Adipose tissue (tissue), 3 donors: Measurements from ENCODE around the gene CST7. TPM values are rescaled to one million over a fixed set of nuclear protein-coding genes. Genes with fewer than 3 reads are reported as not detected.

Experiments
- H3K27ac ChIP-seq: one replicate; pipeline ENCODE4 v1.5.1; 2013; ENCODE audit warnings: low read depth, low read length
- WGBS, 3 donors: extraction: QIAGEN DNeasy Blood & Tissue Kit; methylation state at CpG; one replicate each; pipeline ENCODE4 v1.1.7; 2013; 5-methylcytosine and 5-hydroxymethylcytosine counted together
- polyA plus RNA-seq, 3 donors: library from polyadenylated mRNA; stranded (reverse); fragments of 200-250 nt; gene quantifications; one replicate each; pipeline ENCODE4 v1.2.3, GENCODE V29; 2013
- donor health status: healthy with polysubstance abuse.
- donor health status: Bipolar disorder and iron deficiency.
- donor health status: healthy.

Gene CST7
- polyA plus RNA-seq, 3 donors: 1.2 to 35.0 (median 30.4) TPM

DNA sequence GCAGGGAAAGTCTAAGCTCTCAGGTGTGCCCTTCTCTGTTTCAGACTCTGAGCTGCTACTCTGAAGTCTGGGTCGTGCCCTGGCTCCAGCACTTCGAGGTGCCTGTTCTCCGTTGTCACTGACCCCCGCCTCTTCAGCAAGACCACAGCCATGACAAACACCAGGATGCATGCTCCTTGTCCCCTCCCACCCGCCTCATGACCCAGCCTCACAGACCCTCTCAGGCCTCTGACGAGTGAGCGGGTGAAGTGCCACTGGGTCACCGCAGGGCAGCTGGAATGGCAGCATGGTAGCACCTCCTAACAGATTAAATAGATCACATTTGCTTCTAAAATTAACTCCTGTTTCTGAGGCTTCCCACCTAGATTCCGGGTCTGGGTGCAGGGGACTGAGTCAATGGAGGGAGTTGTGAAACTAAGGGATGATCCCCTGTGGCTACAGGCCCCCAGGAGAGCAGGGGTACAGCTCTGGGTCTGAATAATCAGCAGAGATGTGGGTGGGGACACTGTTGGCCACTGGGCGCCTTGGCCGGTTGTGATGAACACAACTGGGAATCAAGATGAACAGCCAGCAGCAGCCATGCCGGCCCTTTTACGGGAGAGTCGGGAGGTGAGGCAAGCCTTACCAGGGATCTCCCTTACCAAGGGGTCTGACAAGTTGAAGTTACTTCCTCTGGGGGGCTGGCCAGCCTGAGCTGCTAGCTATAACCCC lies 10.7 kb downstream of the CST7 start:
- H3K27ac ChIP-seq: no peak overlapping the region
- 78 to 91% (median 84%) methylated on average over 14 of the region's 14 CpGs for WGBS, 3 donors

- no peak overlapping the region for H3K27ac ChIP-seq
- 87 to 89% (median 89%) methylated on average over 10 of the region's 10 CpGs for WGBS, 3 donors
Observed at GRCh38 chr20:24960302-24960801, 11.3 kb downstream of the CST7 start.

GRCh38 chr20:24960861-24961260 lies 11.8 kb downstream of the CST7 start:
- H3K27ac ChIP-seq: no peak overlapping the region
- WGBS, 3 donors: 47 to 82% (median 78%) methylated on average over 2 of the region's 2 CpGs

DNA sequence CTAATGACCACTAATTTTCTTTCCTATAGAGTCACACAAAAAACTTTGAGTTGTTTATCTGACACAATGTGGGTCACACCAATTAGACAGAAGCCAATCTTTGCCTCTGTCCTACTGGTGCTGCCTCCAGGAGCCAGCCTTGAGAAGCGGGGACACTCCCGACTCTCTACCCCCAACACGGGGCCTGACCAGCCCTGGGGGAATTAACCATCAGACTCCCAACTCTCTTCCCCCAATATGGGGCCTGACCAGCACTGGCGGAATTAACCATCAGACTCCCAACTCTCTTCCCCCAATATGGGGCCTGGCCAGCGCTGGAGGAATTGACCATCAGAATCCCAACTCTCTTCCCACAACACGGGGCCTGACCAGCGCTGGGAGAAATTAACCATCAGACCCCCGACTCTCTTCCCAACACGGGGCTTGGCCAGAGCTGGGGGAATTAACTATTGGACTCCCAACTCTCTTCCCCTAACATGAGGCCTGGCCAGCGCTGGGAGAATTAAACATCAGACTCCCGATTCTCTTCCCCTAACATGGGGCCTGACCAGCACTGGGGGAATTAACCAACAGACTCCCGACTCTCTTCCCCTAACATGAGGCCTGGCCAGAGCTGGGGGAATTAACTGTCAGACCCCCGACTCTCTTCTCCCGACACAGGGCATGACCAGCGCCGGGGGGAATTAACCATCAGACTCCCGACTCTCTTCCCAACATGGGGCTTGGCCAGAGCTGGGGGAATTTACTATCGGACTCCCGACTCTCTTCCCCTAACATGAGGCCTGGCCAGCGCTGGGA lies 12.5 kb downstream of the CST7 start:
- no peak overlapping the region for H3K27ac ChIP-seq
- WGBS, 3 donors: 81 to 91% (median 88%) methylated on average over 20 of the region's 20 CpGs

GRCh38 chr20:24962182-24962492 lies 13.1 kb downstream of the CST7 start:
- 74 to 93% (median 89%) methylated on average over 2 of the region's 2 CpGs for WGBS, 3 donors
- no peak overlapping the region for H3K27ac ChIP-seq

- no peak overlapping the region for H3K27ac ChIP-seq
- WGBS, 3 donors: 68 to 94% (median 72%) methylated on average over 6 of the region's 6 CpGs
Observed at GRCh38 chr20:24962510-24962909, 13.4 kb downstream of the CST7 start.

DNA sequence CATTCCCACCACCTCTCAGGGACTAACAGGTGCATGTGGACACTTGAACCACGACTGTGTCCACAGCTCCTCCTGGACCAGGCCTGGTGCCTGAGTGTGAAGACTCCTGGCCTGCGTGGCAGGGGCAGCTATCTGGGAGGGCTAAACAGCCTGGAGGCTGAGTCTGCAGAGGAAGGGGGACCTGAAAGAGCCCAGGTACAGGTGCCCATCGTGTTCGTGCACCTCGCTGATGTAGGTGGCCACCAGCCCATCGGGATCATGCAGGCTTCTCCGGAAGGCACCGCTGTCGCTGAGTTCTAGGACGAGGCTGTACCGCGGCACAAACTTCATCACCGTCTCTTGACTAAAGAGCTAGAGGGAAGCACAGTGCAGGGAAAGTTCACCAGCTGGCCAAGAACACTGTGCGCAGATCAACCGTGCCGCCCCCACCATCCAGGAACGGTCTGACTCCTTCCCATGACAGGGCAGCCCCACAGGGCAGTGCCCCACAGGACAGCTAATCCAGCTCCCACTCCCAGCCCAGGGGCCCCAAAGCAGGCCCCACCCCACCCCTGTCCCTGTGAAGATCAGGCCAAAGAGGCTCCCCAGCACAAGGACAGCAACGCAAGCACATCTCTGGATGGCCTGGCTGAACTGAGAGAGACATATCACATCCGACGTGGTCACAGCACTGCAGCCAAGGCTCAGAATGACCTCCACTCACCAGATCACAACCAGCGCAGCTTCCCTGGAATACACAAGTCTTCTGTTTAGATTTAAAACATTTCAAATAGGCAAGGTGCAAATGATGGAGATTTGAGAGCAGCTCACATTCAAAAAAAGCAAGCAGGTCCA lies 14.8 kb downstream of the CST7 start:
- 95 to 97% (median 96%) methylated on average over 21 of the region's 21 CpGs for WGBS, 3 donors
- H3K27ac ChIP-seq: no peak overlapping the region

DNA sequence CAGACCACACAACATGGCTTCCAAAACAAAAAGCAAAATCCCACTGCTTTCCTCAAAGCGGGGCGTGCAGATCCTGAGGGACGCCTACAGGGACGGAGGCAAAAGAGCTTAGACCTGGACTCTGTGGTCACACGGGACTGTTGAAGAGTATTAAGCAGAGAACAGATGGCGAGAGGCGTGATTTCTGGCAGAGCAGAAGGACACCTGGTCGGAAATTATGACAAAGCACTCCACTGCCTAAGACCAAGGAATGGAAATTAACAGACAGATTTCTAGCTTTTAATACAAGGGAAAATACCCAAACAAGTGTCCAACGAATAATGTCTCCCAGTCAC lies 15.4 kb downstream of the CST7 start:
- no peak overlapping the region for H3K27ac ChIP-seq
- WGBS, 3 donors: 88 to 93% (median 93%) methylated on average over 9 of the region's 9 CpGs

- H3K27ac ChIP-seq: no peak overlapping the region
- 92 to 96% (median 94%) methylated on average over 7 of the region's 7 CpGs for WGBS, 3 donors
Observed at GRCh38 chr20:24965065-24965919, 16.2 kb downstream of the CST7 start.

GRCh38 chr20:24966317-24967012 lies 17.4 kb downstream of the CST7 start:
- H3K27ac ChIP-seq: no peak overlapping the region
- WGBS, 3 donors: 91 to 93% (median 93%) methylated on average over 15 of the region's 15 CpGs

DNA sequence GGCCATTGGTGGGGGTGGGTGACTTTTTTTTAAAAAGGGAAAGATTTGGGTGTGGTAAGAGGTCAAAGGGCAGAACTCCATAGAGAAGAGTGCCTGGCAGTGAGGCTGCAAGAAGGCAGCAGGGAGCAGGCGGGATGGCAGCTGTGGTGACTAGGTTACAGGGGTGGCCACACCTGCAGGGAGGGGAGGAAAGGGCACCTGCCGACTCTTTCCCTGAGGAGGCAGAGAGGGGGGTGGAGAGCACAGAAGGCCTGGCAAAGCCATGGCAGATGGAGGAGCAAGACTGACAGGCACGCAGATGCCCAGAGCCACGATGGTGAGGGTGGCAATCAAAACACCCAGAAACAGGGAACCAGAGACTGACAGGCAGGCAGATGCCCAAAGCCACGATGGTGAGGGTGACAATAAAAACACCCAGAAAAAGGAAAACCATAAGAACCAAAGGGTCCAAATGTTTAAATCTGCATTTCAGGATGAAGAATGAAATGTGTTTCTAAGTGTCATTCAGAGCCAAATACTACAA lies 19.3 kb downstream of the CST7 start:
- WGBS, 3 donors: 81 to 83% (median 83%) methylated on average over 5 of the region's 5 CpGs
- H3K27ac ChIP-seq: no peak overlapping the region

- 94 to 96% (median 95%) methylated on average over 17 to 19 of the region's 19 CpGs for WGBS, 3 donors
- no peak overlapping the region for H3K27ac ChIP-seq
Observed at GRCh38 chr20:24969186-24970029, 20.3 kb downstream of the CST7 start.

GRCh38 chr20:24970030-24970553 lies 21.0 kb downstream of the CST7 start:
- H3K27ac ChIP-seq: no peak overlapping the region
- WGBS, 3 donors: 88 to 96% (median 90%) methylated on average over 5 of the region's 5 CpGs

- 80 to 92% (median 83%) methylated on average over 8 of the region's 8 CpGs for WGBS, 3 donors
- H3K27ac ChIP-seq: no peak overlapping the region
Observed at GRCh38 chr20:24970754-24971153, 21.7 kb downstream of the CST7 start.

GRCh38 chr20:24971376-24972101 lies 22.5 kb downstream of the CST7 start:
- 87 to 90% (median 89%) methylated on average over 6 of the region's 6 CpGs for whole genome bisulfite sequencing, 3 donors
- no peak overlapping the region for H3K27ac ChIP-seq

DNA sequence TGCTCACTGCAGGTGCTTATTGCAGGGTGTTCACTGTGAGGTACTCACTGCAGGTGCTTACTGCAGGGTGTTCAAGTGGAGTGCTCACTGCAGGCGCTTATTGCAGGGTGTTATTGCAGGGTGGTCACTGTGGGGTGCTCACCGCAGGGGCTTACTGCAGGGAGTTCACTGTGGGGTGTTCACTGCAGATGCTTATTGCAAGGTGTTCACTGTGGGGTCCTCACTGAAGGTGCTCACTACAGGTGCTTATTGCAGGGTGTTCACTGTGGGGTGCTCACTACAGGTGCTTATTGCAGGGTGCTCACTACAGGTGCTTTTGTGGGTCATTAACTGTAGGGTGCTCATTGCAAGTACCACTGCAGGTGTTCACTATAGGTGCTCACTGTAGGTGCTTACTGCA lies 23.3 kb downstream of the CST7 start:
- no peak overlapping the region for H3K27ac ChIP-seq
- 100% methylated on average over 2 of the region's 2 CpGs for WGBS, 3 donors
